Activated naive CD8-positive, alpha-beta T cell treated with anti-CD3 and anti-CD28 coated beads, Interleukin-2, amount 10 ng/mL, durations not matched to agents 7 days and 5 days (primary cell): ENCODE results near the gene USH2A. TPM values are rescaled to one million over a fixed set of nuclear protein-coding genes. Genes with fewer than 3 reads are reported as not detected.

Experiments
- ATAC-seq: fragments of 150-1000 bp; cut with Tn5 transposase; one replicate; pipeline ENCODE4 v1.10.0; 2021; ENCODE audit warnings: low read depth, moderate library complexity
- POLR2A ChIA-PET: fragments of 350-600 bp; sonication (Branson Sonifier 250); formaldehyde crosslinking; loops from one replicate; lab custom pipeline; 2021; ENCODE audit warnings: antibody characterized with exemption; lab: Charles Lee
- DNase-seq: peaks from one replicate; pipeline ENCODE4 v3.0.0; 2021
- H3K27ac Mint-ChIP-seq: one replicate; pipeline ENCODE4 v1.8.0; 2022; ENCODE audit warnings: mild to moderate bottlenecking, mixed read lengths
- H3K27me3 Mint-ChIP-seq: one replicate; pipeline ENCODE4 v1.8.0; 2022; ENCODE audit warnings: mild to moderate bottlenecking, moderate library complexity, mixed read lengths
- H3K36me3 Mint-ChIP-seq: one replicate; pipeline ENCODE4 v1.8.0; 2021; ENCODE audit warnings: mild to moderate bottlenecking, mixed read lengths
- H3K4me1 Mint-ChIP-seq: one replicate; pipeline ENCODE4 v1.8.0; 2021; ENCODE audit warnings: mixed read lengths
- H3K4me3 Mint-ChIP-seq: one replicate; pipeline ENCODE4 v1.8.0; 2022; ENCODE audit warnings: mild to moderate bottlenecking, moderate library complexity, mixed read lengths
- H3K9me3 Mint-ChIP-seq: one replicate; pipeline ENCODE4 v1.8.0; 2021; ENCODE audit warnings: mixed read lengths
- total RNA-seq, 2 experiments: library from RNA; stranded (reverse); gene quantifications; one replicate each; pipeline ENCODE4 v1.2.3, GENCODE V29; 2021

Gene USH2A
- total RNA-seq, 2 experiments from 2014 or later = not detected

DNA sequence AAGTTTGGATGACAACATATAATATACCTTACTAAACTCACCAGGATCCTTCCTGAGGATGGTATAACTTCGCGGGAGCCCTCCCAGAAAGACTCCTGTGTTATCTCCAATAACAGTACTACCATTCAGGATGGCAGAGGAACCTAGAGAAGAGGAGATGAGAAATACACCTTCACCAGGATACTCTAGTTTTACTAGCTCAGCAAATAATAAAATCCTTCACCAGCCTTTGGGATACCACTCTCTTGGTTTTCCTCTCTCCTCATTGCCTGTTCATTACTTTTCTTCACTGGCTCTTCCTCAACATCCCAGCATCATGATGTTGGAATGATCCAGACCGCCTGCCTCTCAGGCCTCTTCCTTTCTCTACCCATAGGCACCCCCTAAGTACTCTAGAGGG is 336.6 kb downstream of the USH2A start:
- DNase-seq (no peak), ATAC-seq (no peak)
- peaks cover 4% of the 10 kb centered on the region for H3K9me3 Mint-ChIP-seq
- POLR2A ChIA-PET = no interaction called here
- H3K27me3 Mint-ChIP-seq = no peaks in the 10 kb centered on the region
- H3K36me3 Mint-ChIP-seq = no peaks in the 10 kb centered on the region
- no peak overlapping the region for H3K4me3 Mint-ChIP-seq
- H3K4me1 Mint-ChIP-seq = no peaks in the 10 kb centered on the region
- H3K27ac Mint-ChIP-seq = no peak overlapping the region

DNA sequence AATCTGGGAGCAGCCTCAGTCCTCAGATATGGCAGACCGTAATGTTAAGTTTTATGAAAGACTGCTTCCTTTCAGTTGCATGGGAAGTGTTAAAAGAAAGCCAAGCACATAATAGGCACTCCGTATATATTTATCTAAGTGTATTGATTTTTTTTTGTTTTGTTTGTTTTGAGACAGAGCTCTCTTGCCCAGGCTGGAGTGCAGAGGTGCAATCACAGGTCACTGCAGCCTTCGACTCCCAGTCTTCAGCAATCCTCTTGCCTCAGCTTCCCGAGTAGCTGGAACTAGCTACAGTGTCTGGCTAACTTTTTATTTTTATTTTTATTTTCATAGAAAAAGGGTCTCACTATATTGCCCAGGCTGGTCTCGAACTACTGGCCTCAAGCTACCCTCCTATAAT is 341.8 kb downstream of the USH2A start:
- Mint-ChIP-seq H3K4me1 (no peaks in the 10 kb centered on the region), H3K4me3 (no peak overlapping the region), H3K27me3 (no peaks in the 10 kb centered on the region), H3K9me3 (peaks cover 3% of the 10 kb centered on the region), H3K27ac (no peak overlapping the region), H3K36me3 (no peaks in the 10 kb centered on the region)
- POLR2A ChIA-PET = no interaction called here
- DNase-seq (no peak), ATAC-seq (no peak)

DNA sequence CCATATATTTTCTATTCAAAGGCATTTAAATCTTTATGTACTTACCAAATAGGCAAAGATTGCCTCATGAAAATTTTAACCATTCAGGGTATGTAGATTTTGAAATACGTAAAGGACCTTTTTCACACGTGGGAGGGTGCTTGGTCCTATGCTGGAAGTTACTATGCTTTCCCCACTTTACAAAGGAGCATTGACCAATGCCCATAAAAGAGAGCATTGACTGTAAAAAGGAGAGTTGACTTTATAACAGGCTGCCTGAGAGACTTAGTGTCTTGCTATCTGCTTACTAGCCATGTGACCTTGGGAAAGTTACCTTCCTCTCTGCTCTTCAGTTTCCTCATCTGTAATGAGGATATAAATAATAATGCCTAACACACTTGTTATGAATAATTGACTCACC is 346.5 kb downstream of the USH2A start:
- Mint-ChIP-seq H3K4me3 (no peak overlapping the region), H3K36me3 (no peaks in the 10 kb centered on the region), H3K9me3 (peaks cover 2% of the 10 kb centered on the region), H3K27ac (no peak overlapping the region), H3K4me1 (no peaks in the 10 kb centered on the region), H3K27me3 (no peaks in the 10 kb centered on the region)
- ATAC-seq (no peak), DNase-seq (no peak)
- POLR2A ChIA-PET = no interaction called here

DNA sequence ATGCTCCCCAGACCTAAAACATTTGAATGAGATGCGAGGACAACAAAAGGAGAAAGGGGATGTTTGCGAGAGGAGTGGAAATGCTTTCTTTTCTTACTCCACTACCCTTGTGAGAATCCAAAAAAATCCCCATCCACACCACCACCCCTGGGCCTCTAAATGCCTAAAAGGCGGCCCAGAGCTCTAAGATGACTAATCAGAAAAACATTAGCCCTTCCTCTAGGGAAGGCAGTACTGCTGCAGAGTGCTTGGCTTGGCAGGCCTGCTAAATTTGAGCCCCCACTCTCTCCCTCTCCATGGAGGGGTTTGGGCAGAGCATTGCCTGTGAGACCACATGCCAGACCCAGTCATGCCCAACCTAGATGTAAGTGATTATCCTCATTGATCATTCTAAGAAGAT is 347.9 kb downstream of the USH2A start:
- no peaks in the 10 kb centered on the region for H3K36me3 Mint-ChIP-seq
- no peaks in the 10 kb centered on the region for H3K27me3 Mint-ChIP-seq
- no peak overlapping the region for H3K4me3 Mint-ChIP-seq
- H3K9me3 Mint-ChIP-seq = peaks cover 2% of the 10 kb centered on the region
- no peak overlapping the region for H3K27ac Mint-ChIP-seq
- ATAC-seq (no peak), DNase-seq (no peak)
- no peaks in the 10 kb centered on the region for H3K4me1 Mint-ChIP-seq
- POLR2A ChIA-PET = no interaction called here

DNA sequence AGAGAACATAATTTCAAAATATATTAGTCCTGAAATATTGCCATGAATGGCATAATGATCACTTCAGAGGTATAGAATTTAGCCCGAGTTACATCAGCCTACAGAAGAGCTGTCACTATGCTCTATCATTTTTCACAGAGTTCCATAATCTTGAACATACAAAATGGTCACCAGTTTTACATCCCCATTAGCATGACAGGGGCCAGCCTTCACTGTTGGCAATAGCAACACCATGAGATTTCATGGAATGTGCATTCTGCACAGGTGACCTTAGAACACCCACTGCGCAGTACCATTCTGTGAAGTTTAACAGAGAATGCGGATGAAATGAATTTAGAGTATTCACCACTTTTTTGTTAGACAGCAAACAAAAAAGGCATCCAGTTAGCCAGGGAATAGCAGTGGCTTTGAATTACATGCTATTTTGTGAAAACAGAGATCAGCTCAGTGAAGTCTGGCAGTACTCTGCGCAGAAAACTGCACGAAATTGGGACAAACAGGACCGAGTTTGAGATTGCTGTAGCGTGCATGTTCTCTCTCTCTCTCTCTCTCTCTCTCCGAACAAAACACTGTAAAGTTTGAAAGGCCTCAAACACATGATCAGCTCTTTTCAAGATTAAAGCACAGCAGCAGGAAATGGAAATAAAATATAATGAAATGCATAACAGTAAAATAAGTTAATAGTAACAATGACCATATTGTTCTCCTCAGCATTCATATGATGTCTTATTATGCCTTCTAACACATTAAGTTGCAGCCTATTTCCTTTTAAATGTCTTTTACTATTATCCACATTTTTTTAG is 349.3 kb downstream of the USH2A start:
- ATAC-seq (no peak), DNase-seq (no peak)
- H3K27ac Mint-ChIP-seq = no peak overlapping the region
- no peaks in the 10 kb centered on the region for H3K27me3 Mint-ChIP-seq
- POLR2A ChIA-PET = no interaction called here
- no peaks in the 10 kb centered on the region for H3K36me3 Mint-ChIP-seq
- no peaks in the 10 kb centered on the region for H3K4me1 Mint-ChIP-seq
- H3K9me3 Mint-ChIP-seq = no peaks in the 10 kb centered on the region
- H3K4me3 Mint-ChIP-seq = no peak overlapping the region

DNA sequence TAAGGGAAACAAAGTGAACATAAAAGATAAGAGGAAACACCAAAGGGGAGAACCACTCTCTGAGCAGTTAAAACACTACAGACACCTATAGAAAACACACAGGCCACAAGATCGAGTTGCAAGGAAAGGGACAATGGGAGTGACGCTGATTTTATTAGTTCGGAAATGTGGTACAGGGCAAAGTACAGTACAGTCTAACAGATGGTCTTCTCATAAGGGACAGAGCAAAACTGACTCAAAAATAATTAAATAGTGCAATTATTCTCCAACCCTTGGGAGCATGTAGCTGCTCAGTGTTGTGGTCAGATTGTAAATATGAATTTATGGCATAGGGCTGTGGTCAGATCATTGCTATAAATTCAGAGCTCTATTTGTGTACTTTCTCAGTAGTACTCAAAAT is 352.0 kb downstream of the USH2A start:
- Mint-ChIP-seq H3K4me1 (no peaks in the 10 kb centered on the region), H3K27me3 (no peaks in the 10 kb centered on the region), H3K4me3 (no peak overlapping the region), H3K9me3 (peaks cover 3% of the 10 kb centered on the region), H3K27ac (no peak overlapping the region), H3K36me3 (no peaks in the 10 kb centered on the region)
- no peak for ATAC-seq
- POLR2A ChIA-PET = no interaction called here
- no peak for DNase-seq

DNA sequence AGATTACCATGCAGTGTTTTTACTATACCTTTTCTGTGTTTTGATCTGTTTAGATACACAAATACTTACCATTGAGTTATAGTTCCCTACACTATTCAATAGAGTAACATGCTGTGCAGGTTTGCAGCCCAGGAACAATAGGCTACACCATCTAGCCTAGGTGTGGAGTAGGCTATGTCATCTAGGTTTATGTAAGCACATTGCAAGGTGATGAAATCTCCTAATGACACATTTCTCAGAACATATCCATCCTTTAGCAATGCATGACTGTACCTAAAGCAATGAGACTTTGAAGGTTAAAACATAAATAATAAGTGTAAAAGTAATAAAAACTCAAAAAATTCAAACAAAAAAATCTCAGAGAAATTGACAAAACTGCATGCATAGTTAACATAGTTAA is 358.6 kb downstream of the USH2A start:
- ATAC-seq (no peak), DNase-seq (no peak)
- Mint-ChIP-seq H3K27ac (no peak overlapping the region), H3K9me3 (peaks cover 3% of the 10 kb centered on the region), H3K4me1 (no peaks in the 10 kb centered on the region), H3K27me3 (no peaks in the 10 kb centered on the region), H3K4me3 (no peak overlapping the region), H3K36me3 (no peaks in the 10 kb centered on the region)
- POLR2A ChIA-PET = no interaction called here

DNA sequence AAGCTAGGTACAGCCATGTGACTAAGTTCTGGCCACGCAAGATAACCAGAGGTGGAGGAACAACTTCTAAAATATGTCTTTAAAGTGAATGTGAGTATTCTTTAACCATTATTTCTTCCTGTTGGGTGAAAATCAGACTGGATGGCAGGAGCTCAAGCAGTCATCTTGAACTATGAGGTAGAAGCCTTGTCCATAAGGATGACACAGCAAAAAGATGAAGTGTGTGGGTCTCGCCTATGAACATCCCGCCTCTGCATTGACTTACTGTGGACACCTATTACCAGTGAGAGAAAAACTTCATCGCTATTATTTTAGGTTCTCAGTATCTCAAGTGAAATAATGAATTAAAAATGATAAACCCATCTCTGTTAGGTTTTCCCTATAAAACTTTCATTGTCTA is 365.3 kb downstream of the USH2A start:
- no peaks in the 10 kb centered on the region for H3K27me3 Mint-ChIP-seq
- H3K4me1 Mint-ChIP-seq = no peaks in the 10 kb centered on the region
- POLR2A ChIA-PET = no interaction called here
- H3K36me3 Mint-ChIP-seq = no peaks in the 10 kb centered on the region
- H3K27ac Mint-ChIP-seq = no peak overlapping the region
- peaks cover under 1% of the 10 kb centered on the region for H3K9me3 Mint-ChIP-seq
- no peak overlapping the region for H3K4me3 Mint-ChIP-seq
- no peak for ATAC-seq
- DNase-seq = no peak

DNA sequence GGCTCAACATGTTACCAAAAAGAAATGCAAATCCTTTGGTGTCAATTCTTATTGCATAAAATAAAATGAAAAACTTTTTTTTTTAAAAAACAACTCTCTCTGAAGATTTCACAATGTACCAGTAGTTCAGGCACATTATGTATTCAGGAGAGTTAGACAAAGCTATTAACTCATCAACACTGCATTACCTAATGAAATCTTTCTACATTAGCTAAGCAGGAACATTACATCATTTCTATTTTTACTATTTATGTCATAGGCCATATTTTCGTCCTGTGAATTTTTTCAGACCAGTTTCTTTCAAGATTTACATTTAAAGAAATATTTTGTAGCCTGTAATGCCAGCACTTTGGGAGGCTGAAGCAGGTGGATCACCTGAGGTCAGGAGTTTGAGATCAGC is 366.2 kb downstream of the USH2A start:
- DNase-seq = no peak
- Mint-ChIP-seq H3K27me3 (no peaks in the 10 kb centered on the region), H3K9me3 (peaks cover 1% of the 10 kb centered on the region), H3K27ac (no peak overlapping the region), H3K4me1 (no peaks in the 10 kb centered on the region), H3K36me3 (no peaks in the 10 kb centered on the region), H3K4me3 (no peak overlapping the region)
- no peak for ATAC-seq
- POLR2A ChIA-PET = no interaction called here

DNA sequence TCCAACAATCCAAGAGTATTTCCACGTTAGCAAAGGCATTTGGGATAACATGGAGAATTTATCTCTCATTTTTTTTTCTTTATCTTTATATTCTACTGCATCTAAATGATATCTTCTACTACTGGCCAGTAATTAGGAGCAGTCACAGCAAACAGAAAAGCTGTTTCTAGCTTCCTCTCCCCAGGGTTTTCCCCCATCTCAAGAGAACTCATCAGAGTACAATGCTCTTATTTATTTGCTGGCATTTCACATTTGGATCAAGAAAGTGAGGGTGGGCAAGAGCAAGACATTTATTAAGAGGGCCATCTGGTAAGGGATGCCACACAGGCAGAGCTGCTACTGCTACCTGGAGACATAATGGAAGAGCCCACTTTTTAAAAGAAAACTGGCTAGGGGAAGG is 368.2 kb downstream of the USH2A start:
- H3K27me3 Mint-ChIP-seq = no peaks in the 10 kb centered on the region
- POLR2A ChIA-PET = no interaction called here
- H3K27ac Mint-ChIP-seq = no peak overlapping the region
- H3K4me3 Mint-ChIP-seq = no peak overlapping the region
- H3K36me3 Mint-ChIP-seq = no peaks in the 10 kb centered on the region
- DNase-seq = no peak
- no peaks in the 10 kb centered on the region for H3K4me1 Mint-ChIP-seq
- ATAC-seq = no peak
- H3K9me3 Mint-ChIP-seq = peaks cover 1% of the 10 kb centered on the region

DNA sequence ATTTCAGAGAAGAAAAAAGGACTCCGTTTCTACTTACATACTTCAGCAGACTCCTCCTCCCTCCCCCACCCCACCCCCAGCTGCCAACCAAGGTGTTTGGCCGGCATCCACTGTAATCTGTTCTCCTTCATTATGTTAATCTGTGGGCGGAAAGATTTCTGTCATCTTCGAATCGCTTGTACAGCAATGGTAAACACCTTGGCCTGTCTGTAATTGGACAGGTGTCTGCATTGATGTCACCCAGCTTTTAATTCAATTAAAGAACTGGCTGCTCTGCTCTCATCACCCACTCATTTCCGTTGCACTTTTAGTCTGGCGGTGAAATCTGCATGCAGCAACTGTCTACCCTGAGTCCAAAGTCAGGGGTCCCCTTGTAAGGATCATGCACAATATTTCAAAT is 368.6 kb downstream of the USH2A start:
- Mint-ChIP-seq H3K27ac (no peak overlapping the region), H3K27me3 (no peaks in the 10 kb centered on the region), H3K4me1 (no peaks in the 10 kb centered on the region), H3K36me3 (no peaks in the 10 kb centered on the region), H3K9me3 (peaks cover 1% of the 10 kb centered on the region), H3K4me3 (no peak overlapping the region)
- POLR2A ChIA-PET = no interaction called here
- no peak for ATAC-seq
- no peak for DNase-seq

DNA sequence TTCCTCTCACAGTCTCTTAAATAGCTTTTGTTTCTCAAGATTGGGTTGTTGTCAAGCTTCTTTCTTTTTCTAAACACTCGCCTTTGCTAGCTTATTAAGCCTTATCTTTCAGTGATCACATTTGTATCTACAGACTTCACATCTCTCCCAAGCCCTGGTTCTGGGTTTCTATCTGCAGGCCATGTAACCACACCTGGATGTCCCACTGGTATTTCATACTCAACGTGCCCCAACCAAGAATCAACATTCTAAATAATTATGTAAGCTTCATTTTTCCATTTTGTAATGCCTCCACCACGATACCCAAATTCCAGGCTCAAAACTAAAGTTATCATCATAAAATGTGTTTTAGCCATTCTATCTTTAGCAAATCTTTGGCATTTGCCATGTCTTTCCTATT is 372.2 kb downstream of the USH2A start:
- no peak for DNase-seq

DNA sequence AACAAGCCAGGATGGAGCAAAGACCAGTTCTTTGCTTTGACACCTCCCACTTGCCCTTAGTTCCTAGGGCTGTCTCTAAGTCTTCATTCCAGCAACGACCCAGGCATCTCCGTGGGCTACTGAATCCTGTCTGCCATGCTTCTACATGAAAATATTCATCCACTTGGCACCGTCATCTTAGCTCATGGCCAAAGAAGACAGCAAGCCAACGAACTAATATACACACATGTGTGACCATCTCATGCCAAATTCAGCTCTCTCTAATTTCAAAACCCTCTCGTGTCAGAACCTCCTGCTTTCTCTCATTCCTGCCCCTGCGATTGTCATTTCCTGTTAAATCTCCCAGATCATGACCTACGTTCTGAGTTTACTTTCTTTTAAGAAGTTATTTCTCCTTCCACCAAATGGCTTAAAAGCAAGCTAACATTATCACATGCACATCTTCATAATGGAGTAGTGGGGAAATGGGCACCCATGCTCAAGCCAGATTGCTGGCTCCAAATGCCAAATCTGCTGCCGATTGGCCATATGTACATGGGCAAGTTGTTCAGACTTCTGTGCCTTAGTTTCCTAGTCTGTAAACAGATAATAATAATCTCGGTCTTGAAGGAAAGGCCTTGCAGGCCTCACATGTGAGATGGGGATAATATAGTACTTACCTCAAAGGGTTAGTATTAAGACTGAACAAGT is 373.4 kb downstream of the USH2A start:
- no peaks in the 10 kb centered on the region for H3K4me1 Mint-ChIP-seq

More for the DNA sequence above, 372.2 kb downstream of the USH2A start:
- Mint-ChIP-seq H3K27ac (no peak overlapping the region), H3K4me1 (no peaks in the 10 kb centered on the region), H3K4me3 (no peak overlapping the region), H3K36me3 (no peaks in the 10 kb centered on the region), H3K27me3 (no peaks in the 10 kb centered on the region), H3K9me3 (peaks cover 1% of the 10 kb centered on the region)
- POLR2A ChIA-PET = no interaction called here
- ATAC-seq = no peak

More for the DNA sequence above, 373.4 kb downstream of the USH2A start:
- no peak for ATAC-seq
- H3K27ac Mint-ChIP-seq = no peak overlapping the region
- POLR2A ChIA-PET = no interaction called here
- H3K9me3 Mint-ChIP-seq = peaks cover 1% of the 10 kb centered on the region
- H3K4me3 Mint-ChIP-seq = no peak overlapping the region
- no peaks in the 10 kb centered on the region for H3K27me3 Mint-ChIP-seq
- H3K36me3 Mint-ChIP-seq = no peaks in the 10 kb centered on the region
- DNase-seq = no peak
